Small intestine (tissue), 7 donors: ENCODE measurements around the gene ANKFN1. TPM values are rescaled to one million over a fixed set of nuclear protein-coding genes. Genes with fewer than 3 reads are reported as not detected.

ENCODE experiments used
- DNase-seq, 2 donors: peaks; one replicate each; pipeline versions ENCODE4 v3.0.0 to v3.0.0-alpha.2; 2013
- FAIRE-seq: peaks from 2 replicates; lab custom pipeline; 2012; peaks lifted over from hg19 to GRCh38; lab: Jason Lieb, UNC
- H3K27ac ChIP-seq, 3 donors: one replicate each; pipeline ENCODE4 v1.5.1; 2013; ENCODE audit warnings: low read length in 2 of 3, mild to moderate bottlenecking in 2 of 3, control low read depth in 1 of 3, inconsistent platforms in 1 of 3, low read depth in 1 of 3, moderate library complexity in 1 of 3
- H3K27me3 ChIP-seq, 3 donors: one replicate each; pipeline ENCODE4 v1.6.1; 2013; ENCODE audit warnings: low read length in 3 of 3, inconsistent platforms in 1 of 3; ENCODE audit not compliant: control insufficient read depth in 3 of 3, insufficient read depth in 3 of 3
- H3K36me3 ChIP-seq, 3 donors: one replicate each; pipeline ENCODE4 v1.6.1; 2013; ENCODE audit warnings: low read length in 3 of 3, inconsistent platforms in 1 of 3, low read depth in 1 of 3, mild to moderate bottlenecking in 1 of 3, moderate library complexity in 1 of 3; ENCODE audit not compliant: control insufficient read depth in 3 of 3, insufficient read depth in 2 of 3
- H3K4me1 ChIP-seq, 3 donors: one replicate each; pipeline ENCODE4 v1.6.1; 2013; ENCODE audit warnings: low read length in 2 of 3, inconsistent platforms in 1 of 3, low read depth in 1 of 3, mild to moderate bottlenecking in 1 of 3, moderate library complexity in 1 of 3; ENCODE audit not compliant: control insufficient read depth in 3 of 3, insufficient read depth in 2 of 3
- H3K4me3 ChIP-seq, 3 donors: one replicate each; pipeline ENCODE4 v1.5.1; 2013; ENCODE audit warnings: low read length in 3 of 3, control low read depth in 1 of 3, inconsistent platforms in 1 of 3, low read depth in 1 of 3, mild to moderate bottlenecking in 1 of 3, moderate library complexity in 1 of 3
- H3K9me3 ChIP-seq, 2 donors: one replicate each; pipeline ENCODE4 v1.6.1; 2013; ENCODE audit warnings: low read depth in 1 of 2, low read length in 1 of 2; ENCODE audit not compliant: control insufficient read depth in 2 of 2, insufficient read depth in 1 of 2
- WGBS, 3 donors: extraction: QIAGEN DNeasy Blood & Tissue Kit; methylation state at CpG; one replicate each; pipeline ENCODE4 v1.1.7; 2013; 5-methylcytosine and 5-hydroxymethylcytosine counted together
- polyA plus RNA-seq, 4 donors: library from polyadenylated mRNA; stranded (reverse) in 3 of 4; unstranded in 1 of 4; fragments of 200-250 nt in 3 of 4; fragments of 120-200 nt in 1 of 4; gene quantifications; one replicate each; pipeline versions ENCODE4 v1.2.1 to v1.2.3, GENCODE V29; 2013
- donor health status: healthy with polysubstance abuse.
- donor health status: control.
- donor health status: control.
- donor health status: Bipolar disorder and iron deficiency.
- donor health status: healthy.

Gene ANKFN1
- polyA plus RNA-seq, 4 donors: 0.07 to 0.38 TPM; not detected in 2

DNA sequence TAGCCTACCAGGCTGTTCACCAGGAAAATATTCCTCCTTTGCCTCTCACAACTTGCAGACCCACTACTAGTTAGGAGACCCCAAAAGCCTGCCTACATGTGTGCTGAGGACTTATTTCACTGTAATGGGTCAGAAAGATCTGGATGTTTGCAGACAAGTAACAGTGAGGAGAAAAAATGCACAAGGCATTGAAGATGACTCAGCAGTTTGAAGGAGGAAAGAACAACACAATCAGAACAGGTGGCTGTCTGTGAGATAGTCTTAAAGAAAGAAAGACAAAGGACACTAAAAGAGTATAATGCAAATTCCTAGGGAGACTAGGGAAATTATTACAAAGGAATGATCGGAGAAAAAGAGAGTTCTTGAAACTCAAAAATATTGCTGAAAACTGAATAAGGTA lies 69.0 kb downstream of the ANKFN1 start:
- no peaks in the 10 kb centered on the region for H3K27me3 ChIP-seq

DNA sequence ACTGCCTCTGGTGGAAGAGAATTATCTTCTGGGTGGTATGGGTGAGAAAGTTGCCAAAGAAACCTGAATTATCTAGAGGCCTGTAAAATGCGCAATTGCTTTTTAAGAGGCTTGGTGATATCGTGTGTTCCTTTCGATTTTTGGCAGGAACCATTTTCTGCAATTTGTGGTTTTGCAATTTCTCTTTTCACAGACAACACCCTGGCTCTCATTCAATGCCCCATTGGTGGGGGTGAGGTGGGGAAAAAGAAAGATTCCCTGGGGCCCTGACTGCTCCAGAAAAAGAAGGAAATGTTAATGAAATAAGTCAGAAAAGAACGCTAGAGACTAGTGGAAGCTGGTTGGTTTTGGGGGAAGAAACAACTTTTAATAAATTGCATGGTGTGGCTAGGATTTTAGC lies 77.4 kb downstream of the ANKFN1 start:
- H3K4me3 ChIP-seq: no peak overlapping the region
- 66 to 78% (median 73%) methylated on average over 4 of the region's 4 CpGs for WGBS, 3 donors
- no peaks in the 10 kb centered on the region for H3K27me3 ChIP-seq
- H3K9me3 ChIP-seq: no peaks in the 10 kb centered on the region
- no peak for FAIRE-seq
- no peaks in the 10 kb centered on the region for H3K4me1 ChIP-seq
- no peak for DNase-seq
- H3K36me3 ChIP-seq: no peaks in the 10 kb centered on the region
- no peak overlapping the region for H3K27ac ChIP-seq

More for the DNA sequence above, 69.0 kb downstream of the ANKFN1 start:
- FAIRE-seq (no peak), DNase-seq (no peak)
- Histone ChIP-seq H3K4me3 (no peak overlapping the region), H3K27ac (no peak overlapping the region), H3K36me3 (no peaks in the 10 kb centered on the region), H3K9me3 (no peaks in the 10 kb centered on the region), H3K4me1 (no peaks in the 10 kb centered on the region)
- 75 to 100% (median 91%) methylated on average over 1 of the region's 1 CpG for WGBS, 3 donors

DNA sequence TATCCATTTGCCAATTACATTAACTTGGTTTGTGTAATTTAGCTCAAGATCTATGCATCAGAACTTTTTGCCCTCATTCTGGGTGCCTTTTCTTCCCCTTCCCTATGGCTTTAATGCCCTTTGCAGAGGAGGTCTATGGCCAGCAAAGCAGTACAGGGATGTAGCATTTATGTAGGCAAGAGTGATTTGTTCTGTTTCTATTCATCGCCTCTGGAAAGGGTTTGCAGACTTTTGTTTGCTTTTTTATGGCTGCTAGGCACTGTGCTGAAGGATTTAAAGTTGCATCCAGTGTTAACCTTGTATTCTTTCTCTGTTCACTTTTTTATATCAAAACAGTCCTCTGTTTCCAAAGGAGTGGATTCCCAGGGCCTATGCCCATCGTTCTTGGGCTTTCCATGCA lies 78.0 kb downstream of the ANKFN1 start:
- no peak for DNase-seq
- no peaks in the 10 kb centered on the region for H3K9me3 ChIP-seq
- H3K27ac ChIP-seq: no peak overlapping the region
- H3K27me3 ChIP-seq: no peaks in the 10 kb centered on the region
- 71 to 81% (median 76%) methylated on average over 2 of the region's 2 CpGs for WGBS, 3 donors
- H3K36me3 ChIP-seq: no peaks in the 10 kb centered on the region
- H3K4me1 ChIP-seq: no peaks in the 10 kb centered on the region
- H3K4me3 ChIP-seq: no peak overlapping the region
- FAIRE-seq: no peak

DNA sequence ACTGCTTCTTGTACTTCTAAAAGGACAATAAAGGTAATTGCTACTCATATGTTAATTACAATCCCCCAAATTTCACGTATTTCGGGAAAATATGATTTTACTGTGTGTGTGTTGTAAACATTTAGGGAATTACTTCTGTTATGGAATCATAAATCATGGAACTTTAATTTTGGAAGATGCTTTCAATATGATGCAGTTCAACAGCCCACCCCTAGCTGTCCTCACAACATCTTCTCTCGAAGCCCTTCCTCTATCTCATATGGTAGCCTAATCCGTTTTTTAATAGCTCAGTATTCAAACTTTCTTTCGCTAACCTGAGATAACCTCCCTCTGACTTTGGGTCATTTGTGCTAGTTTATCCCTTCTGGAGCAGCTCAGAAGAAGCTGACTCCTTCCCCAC lies 78.4 kb downstream of the ANKFN1 start:
- Histone ChIP-seq H3K4me3 (no peak overlapping the region), H3K27me3 (no peaks in the 10 kb centered on the region), H3K9me3 (no peaks in the 10 kb centered on the region), H3K4me1 (no peaks in the 10 kb centered on the region), H3K36me3 (no peaks in the 10 kb centered on the region), H3K27ac (no peak overlapping the region)
- FAIRE-seq (no peak), DNase-seq (no peak)
- WGBS, 3 donors: 74 to 77% (median 76%) methylated on average over 5 of the region's 5 CpGs

DNA sequence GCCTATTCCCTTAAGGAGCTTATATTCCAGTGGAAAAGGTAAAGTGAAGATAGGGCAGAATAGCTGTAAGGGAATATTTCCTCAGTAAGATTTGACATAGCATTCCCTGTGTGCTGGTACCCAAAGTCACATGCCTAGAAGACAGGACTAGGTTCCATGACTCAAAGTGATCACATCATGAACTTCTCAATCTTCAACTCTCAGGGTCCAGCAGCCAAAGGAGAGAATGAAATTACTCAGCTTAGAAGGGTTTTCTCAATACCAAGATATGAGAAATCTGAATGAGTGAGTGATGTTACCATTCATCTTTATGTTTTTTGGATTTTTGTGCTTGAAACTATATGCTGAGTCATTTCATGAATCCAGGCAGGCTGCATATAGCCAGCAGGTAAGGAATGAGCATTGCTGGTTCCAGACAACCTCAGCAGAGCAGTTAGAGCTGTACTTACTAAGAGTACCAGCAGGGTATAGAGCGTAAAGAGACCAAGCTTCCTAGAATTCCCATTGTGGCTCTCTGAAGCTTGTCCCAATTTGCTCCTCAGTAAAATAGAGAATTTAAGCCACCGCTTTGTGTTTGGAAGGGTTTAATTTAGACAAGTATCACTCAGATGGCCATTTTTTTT lies 91.1 kb downstream of the ANKFN1 start:
- Histone ChIP-seq H3K9me3 (no peaks in the 10 kb centered on the region), H3K4me1 (no peaks in the 10 kb centered on the region), H3K27ac (no peak overlapping the region), H3K36me3 (no peaks in the 10 kb centered on the region), H3K4me3 (no peak overlapping the region), H3K27me3 (no peaks in the 10 kb centered on the region)
- DNase-seq: no peak
- FAIRE-seq: no peak
- WGBS, 3 donors: 90 to 98% (median 98%) methylated on average over 2 of the region's 2 CpGs

DNA sequence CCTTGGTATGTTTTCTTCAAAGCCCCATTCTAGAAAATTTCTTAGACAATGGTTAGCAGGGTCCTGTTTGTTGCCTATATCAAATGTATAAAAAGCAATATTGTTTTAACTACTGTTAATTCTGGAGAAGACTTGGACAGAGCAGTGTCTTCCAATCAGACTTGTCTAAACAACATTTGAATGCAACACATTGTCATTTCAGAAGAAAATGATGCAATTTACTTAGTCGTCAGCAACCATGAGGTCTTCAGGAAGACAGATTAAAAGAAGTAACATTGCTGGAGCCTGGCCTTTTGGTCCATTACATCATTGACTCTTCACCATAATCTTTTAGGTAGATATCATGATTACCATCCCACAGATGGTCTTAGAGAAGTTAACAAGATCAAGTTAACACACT lies 94.5 kb downstream of the ANKFN1 start:
- FAIRE-seq (no peak), DNase-seq (no peak)
- no peaks in the 10 kb centered on the region for H3K9me3 ChIP-seq
- no peak overlapping the region for H3K27ac ChIP-seq
- 64 to 88% (median 75%) methylated on average over 1 of the region's 1 CpG for WGBS, 3 donors
- H3K4me1 ChIP-seq: no peaks in the 10 kb centered on the region
- no peak overlapping the region for H3K4me3 ChIP-seq
- H3K27me3 ChIP-seq: no peaks in the 10 kb centered on the region
- no peaks in the 10 kb centered on the region for H3K36me3 ChIP-seq

DNA sequence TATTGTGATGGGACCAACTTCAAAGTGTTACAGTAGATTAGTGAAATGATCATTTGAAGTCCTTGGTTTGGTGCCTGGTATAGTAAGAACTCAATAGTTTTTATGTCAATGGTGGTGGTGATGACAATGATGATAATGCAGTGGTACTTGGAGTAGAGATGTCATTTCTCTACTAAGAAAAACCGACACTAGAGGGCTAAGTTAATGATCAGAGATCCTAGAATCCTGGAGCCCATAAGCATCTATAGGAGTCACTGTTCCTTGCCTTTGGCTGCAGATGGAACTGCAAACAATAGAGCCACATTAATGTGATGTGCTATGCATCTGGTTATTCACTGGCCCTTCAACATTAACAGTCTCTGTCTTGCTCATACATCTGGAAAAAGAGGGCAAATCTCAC lies 103.8 kb downstream of the ANKFN1 start:
- FAIRE-seq (no peak), DNase-seq (no peak)
- H3K9me3 ChIP-seq: no peaks in the 10 kb centered on the region
- no peak overlapping the region for H3K27ac ChIP-seq
- H3K4me3 ChIP-seq: no peak overlapping the region
- WGBS, 3 donors: 18 to 79% (median 35%) methylated on average over 1 of the region's 1 CpG
- no peaks in the 10 kb centered on the region for H3K4me1 ChIP-seq
- no peaks in the 10 kb centered on the region for H3K27me3 ChIP-seq
- no peaks in the 10 kb centered on the region for H3K36me3 ChIP-seq

DNA sequence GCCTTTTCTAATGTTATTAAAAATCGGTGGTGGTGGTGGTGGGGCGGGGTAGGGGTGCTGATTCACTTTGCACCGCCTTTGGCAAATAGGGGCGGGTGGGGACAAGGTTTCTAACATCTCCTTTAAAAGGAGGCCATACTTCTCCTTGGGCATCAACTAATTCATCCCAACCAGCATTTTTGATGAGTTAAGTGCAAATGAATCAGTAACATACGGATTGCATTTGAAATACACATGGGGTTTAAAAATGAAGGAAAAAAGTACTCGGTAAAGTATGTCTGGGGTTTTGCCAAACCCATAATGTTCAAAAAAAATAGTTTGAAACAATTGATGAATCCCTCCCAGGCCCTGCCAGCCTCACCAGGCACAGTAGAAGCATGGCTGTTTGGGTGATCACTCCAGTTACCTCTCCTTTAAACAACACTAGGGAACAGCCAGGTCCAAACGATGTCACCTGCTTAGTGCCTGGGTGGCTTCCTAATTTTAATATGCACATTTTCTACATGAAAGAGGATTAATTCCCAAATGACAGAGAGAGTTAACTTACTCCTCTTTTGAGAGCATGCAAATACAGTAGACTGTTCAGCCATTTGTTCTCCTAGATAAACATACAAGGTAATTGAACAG lies 107.2 kb downstream of the ANKFN1 start:
- H3K4me3 ChIP-seq: no peak overlapping the region
- FAIRE-seq (no peak), DNase-seq (no peak)
- H3K9me3 ChIP-seq: no peaks in the 10 kb centered on the region
- no peaks in the 10 kb centered on the region for H3K4me1 ChIP-seq
- 79 to 84% (median 84%) methylated on average over 7 of the region's 7 CpGs for WGBS, 3 donors
- H3K27ac ChIP-seq: no peak overlapping the region
- H3K27me3 ChIP-seq: no peaks in the 10 kb centered on the region
- H3K36me3 ChIP-seq: no peaks in the 10 kb centered on the region

DNA sequence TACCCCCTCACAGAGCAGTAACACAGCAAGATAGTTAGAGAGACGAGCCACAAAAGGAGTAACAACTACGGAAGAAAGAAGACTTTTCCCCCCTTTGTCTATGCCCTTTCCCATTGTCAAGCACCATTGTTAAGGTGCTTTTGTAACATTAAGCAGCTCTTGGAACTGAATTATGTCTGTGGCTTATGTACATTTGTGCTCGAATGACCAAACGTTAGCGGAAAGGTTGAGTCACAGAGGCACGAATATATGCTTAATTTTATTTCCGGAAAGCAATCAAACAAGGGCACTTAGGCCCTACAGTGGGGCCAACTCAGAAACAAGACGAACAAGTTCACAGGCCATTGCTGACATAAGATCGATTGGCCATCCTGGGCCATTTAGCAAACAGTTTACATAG lies 109.5 kb downstream of the ANKFN1 start:
- Histone ChIP-seq H3K4me1 (no peaks in the 10 kb centered on the region), H3K27me3 (no peaks in the 10 kb centered on the region), H3K9me3 (no peaks in the 10 kb centered on the region), H3K27ac (no peak overlapping the region), H3K36me3 (no peaks in the 10 kb centered on the region), H3K4me3 (no peak overlapping the region)
- no peak for FAIRE-seq
- DNase-seq: no peak
- 63 to 64% (median 64%) methylated on average over 9 of the region's 9 CpGs for WGBS, 3 donors
